GM12891 (cell line): ENCODE results near the gene HSD17B1.

Source experiments
- DNase-seq: peaks from one replicate; pipeline ENCODE4 v3.0.0; 2011; ENCODE audit warnings: low spot score; ENCODE audit not compliant: insufficient read length
- FAIRE-seq: peaks from 2 replicates; lab custom pipeline; 2011; peaks lifted over from hg19 to GRCh38; lab: Jason Lieb, UNC
- PAX5 ChIP-seq: IDR thresholded peaks from 2 replicates; pipeline ENCODE4 v1.6.1; 2011; ENCODE audit warnings: low read length, moderate library complexity, mild to moderate bottlenecking; ENCODE audit not compliant: insufficient read depth, severe bottlenecking
- POLR2A ChIP-seq: IDR thresholded peaks from 2 replicates; pipeline ENCODE4 v1.6.1; 2011; ENCODE audit warnings: low read depth, low read length, control low read depth
- POLR2AphosphoS5 ChIP-seq: IDR thresholded peaks from 2 replicates; pipeline ENCODE4 v1.6.1; 2011; ENCODE audit warnings: low read depth, low read length, control low read depth
- POU2F2 ChIP-seq: IDR thresholded peaks from 2 replicates; pipeline ENCODE4 v1.6.1; 2011; ENCODE audit warnings: low read depth, mild to moderate bottlenecking, control low read depth, low read length, moderate library complexity
- SPI1 ChIP-seq: IDR thresholded peaks from 2 replicates; pipeline ENCODE4 v1.6.1; 2011; ENCODE audit warnings: low read depth, low read length, control low read depth
- TAF1 ChIP-seq: IDR thresholded peaks from 2 replicates; pipeline ENCODE4 v1.6.1; 2011; ENCODE audit warnings: low read depth, low read length, control low read depth

The HSD17B1 gene

DNA sequence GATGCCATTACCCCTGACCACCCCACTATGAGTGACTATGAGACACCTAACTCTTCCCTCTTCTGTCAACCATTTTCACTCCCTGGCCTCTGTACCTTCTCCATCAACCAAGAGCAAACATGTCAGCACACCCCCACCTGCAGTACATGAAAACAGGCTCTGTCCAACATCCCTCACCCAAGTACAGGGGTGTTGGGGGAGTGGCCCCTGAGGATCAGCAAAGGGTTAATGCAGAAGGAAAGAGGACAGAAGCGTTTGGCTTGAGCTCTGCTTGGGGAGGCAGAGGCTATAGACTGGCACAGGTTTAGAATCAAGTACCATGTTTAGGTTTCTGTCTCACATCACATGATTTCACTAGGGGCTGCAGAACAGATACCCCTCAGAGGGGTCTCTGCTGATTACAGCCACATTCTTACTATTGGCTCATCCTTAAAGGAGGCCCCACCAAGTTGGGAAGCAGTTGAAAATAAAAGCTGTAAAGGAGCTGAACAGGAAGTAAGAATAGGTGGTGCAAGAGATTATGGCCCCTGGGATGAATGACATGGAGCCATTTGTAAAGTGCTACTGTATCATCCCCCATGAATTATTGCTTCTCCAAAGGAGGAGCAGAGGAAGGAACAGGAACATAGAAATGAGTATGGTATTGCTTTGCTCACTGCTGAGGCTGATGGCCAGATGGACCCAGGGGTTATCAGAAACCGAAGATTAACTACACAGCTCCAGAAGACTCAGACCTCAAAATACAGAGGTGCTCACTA is 27.2 kb downstream of the HSD17B1 start:
- peak; percentile 26 for FAIRE-seq
- no peak for DNase-seq
- TF ChIP-seq TAF1 (no peak), POLR2AphosphoS5 (no peak), PAX5 (no peak), POU2F2 (no peak), SPI1 (no peak), POLR2A (no peak)

DNA sequence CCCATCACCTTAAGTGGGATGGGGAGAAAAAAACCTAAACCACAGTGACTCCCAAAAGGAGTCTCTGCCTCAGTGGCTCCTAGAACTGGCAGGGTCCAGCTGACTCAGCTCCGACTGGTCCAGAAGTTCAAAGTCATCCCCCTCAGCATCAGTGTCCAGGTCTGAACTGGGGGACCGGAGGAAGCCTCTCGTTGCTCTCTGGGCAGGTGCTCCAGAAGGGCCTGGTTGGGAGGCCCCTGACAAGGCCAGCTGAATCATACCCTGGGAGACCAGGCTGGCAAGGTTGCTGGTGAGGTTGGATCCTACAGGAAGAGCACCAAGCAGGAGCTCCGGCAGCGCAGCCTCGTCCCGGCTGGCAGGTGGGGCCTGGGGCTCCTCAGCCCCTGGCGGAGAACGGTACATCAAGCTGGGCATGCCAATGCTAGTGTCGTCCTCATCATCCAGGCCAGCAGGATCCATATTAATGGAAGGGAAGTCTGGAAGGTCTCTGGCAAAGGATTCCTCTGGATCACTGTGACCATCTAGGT is 29.1 kb downstream of the HSD17B1 start:
- no peak for DNase-seq
- no peak for FAIRE-seq
- TF ChIP-seq POU2F2 (no peak), POLR2A (no peak), TAF1 (no peak), SPI1 (no peak), PAX5 (no peak), POLR2AphosphoS5 (no peak)

DNA sequence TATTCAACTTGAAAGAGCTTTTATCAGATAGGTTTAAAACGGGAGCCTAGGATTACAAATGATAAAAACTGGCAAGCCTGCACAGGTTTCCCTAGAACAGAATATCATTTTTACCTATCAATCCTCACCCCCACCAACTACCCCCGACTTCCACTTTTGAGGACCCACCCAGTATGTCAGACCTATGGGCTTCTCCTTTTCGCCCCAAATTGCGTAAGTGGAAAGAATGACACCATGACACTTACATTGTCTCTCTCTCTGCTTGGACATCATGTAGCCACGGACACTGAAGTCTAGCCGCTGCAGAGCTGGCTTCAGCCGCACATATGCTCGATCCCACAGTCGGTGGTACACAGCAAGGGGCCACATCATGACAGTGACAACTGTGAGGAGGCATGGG is 32.2 kb downstream of the HSD17B1 start:
- TF ChIP-seq TAF1 (no peak), POU2F2 (no peak), POLR2AphosphoS5 (no peak), PAX5 (no peak), SPI1 (no peak), POLR2A (no peak)
- FAIRE-seq, result no peak
- no peak for DNase-seq

DNA sequence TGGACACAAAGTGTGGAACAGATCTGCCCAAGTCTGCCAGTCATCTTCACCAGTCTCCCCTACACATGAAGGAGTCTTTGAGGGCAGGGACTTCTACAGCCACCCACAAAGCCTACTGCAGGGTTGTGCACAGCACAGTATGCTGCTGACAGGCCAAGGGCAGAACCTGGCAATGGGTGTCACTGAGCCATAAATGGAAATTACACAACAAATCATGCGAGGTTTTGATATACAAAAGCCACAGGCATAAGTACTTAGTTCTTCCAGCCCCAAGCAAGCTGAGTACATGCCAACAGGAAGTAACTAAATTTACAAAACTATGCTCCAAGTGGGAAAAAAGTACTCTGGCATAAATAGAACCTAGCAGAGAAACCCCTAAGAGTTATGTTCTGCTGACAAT is 32.6 kb downstream of the HSD17B1 start:
- DNase-seq (no peak), FAIRE-seq (peak; percentile 83)
- no peak for TF ChIP-seq POLR2A
- TF ChIP-seq POLR2AphosphoS5, result no peak
- TF ChIP-seq TAF1, result no peak
- no peak for TF ChIP-seq POU2F2
- no peak for TF ChIP-seq SPI1
- TF ChIP-seq PAX5, result no peak

DNA sequence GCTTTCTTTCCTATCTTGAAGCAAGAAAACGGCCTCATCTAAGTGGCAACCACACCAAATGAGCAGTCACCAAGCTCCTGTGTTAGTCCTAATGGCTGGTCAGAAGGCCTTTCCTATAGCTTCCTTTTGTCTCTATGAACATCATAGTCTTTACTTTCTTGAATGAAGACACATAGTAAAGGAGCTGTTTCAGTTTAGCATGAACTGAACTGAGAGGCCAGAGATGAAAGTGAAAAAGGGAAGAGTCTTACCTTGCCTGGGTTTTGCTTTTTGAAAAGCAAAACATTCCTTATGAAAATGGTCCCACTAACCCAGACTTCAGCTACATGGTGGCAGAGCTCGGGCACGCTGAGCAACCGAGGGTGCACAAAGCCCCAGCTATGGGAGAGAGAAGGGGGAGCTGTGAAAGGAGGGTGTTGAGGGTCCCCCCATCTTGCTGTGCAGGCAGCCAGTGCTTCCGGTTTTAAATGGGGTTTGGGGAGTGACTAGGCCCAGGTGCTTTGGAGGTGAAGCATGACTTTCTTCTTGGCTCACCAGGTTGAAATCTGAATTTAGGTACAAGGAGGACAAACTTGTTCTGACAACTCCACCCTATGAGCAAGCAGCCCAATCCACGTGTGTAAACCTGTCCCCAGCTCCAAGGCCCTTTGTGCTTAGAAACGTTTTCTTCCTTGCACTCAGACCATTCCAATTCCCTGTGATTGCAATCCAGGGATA is 33.9 kb downstream of the HSD17B1 start:
- peak; percentile 92 for FAIRE-seq
- DNase-seq, result peak; percentile 62
- TF ChIP-seq TAF1 (no peak), SPI1 (peak; percentile 76), POLR2AphosphoS5 (no peak)

DNA sequence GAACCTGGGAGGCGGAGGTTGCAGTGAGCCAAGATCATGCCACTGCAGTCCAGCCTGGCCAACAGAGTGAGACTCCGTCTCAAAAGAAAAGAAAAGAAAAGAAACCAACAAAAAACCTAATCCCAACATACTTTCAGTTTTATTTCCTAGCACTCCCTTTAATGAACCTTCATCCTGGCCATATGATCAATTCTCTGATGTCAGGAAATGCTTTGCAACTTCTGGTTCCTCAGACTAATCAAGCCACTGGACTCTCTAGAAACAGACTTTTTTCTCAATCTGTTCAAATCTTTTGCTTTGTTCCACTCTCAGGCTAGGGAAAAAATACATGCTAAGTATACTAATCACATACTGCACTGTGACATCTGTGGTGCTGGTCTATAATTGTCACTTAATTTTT is 38.2 kb downstream of the HSD17B1 start:
- TF ChIP-seq POLR2AphosphoS5, result no peak
- no peak for TF ChIP-seq POLR2A
- no peak for TF ChIP-seq TAF1
- TF ChIP-seq POU2F2, result no peak
- no peak for TF ChIP-seq SPI1
- TF ChIP-seq PAX5, result no peak
- FAIRE-seq, result no peak

DNA sequence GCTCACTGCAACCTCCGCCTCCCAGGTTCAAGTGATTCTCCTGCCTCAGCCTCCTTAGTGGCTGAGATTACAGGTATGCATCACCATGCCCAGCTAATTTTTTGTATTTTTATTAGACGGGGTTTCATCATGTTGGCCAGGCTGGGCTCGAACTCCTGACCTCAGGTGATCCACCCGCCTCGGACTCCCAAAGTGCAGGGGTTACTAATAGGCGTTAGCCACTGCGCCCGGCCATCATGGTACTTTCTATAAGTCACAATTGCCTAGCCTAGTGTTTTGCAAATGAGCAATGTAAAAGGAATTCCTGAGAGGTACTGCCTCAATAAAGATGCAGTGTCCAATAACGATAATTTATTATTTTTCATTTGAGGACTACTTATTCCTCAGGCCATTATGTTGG is 38.7 kb downstream of the HSD17B1 start:
- no peak for DNase-seq
- no peak for TF ChIP-seq TAF1
- TF ChIP-seq SPI1, result no peak
- no peak for TF ChIP-seq POLR2AphosphoS5
- no peak for TF ChIP-seq POU2F2
- TF ChIP-seq POLR2A, result no peak
- no peak for TF ChIP-seq PAX5
- no peak for FAIRE-seq

More for the DNA sequence above, 38.2 kb downstream of the HSD17B1 start:
- no peak for DNase-seq

DNA sequence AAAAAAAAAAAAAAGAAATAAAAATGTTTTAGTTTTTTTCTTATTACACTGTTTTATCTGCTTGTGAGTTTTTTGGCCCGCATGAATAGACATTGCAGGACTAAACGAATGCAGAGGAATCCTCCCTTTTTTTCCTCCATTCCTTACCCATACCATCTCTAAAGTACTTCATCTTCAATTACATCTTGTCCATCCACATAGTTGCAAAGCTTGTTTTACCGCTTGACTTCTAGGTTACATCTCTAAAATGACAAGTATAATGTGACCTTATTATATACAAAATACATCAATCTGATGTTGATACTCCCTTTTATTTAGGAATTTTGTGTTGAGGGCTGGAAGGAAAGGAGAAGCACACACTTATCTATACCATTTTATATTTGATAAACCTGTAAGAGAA is 43.7 kb downstream of the HSD17B1 start:
- DNase-seq, result no peak
- FAIRE-seq, result no peak
- TF ChIP-seq SPI1 (no peak), POU2F2 (no peak), POLR2AphosphoS5 (no peak), POLR2A (no peak), PAX5 (no peak), TAF1 (no peak)

DNA sequence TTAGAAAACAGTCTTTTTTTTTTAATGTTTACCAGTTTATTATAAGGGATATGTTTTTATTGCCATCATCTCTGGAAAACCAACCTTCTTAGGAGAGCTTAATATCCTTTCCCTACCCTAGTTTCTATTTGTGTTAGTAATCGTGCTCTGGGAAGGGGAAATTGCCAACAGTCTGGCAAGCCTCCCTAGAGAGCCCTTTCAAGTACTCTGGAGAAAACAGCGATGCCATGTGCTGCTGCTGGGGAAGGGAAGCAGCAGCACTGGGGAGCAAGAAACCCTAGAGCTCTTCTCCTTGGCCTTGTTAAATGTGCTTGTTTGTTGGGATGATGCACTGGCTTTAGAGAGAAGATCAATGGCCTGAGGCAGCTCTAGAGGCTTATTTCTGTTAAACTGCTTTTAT is 46.2 kb downstream of the HSD17B1 start:
- no peak for FAIRE-seq
- DNase-seq, result no peak
- no peak for TF ChIP-seq TAF1
- TF ChIP-seq POU2F2, result no peak
- no peak for TF ChIP-seq POLR2AphosphoS5
- TF ChIP-seq PAX5, result no peak
- TF ChIP-seq SPI1, result no peak
- TF ChIP-seq POLR2A, result no peak
